ENCODE results near the gene IFITM5.

GRCh38 chr11:324156-324555 lies 24.8 kb upstream of the IFITM5 start:
- TF ChIP-seq, protein P1, sequence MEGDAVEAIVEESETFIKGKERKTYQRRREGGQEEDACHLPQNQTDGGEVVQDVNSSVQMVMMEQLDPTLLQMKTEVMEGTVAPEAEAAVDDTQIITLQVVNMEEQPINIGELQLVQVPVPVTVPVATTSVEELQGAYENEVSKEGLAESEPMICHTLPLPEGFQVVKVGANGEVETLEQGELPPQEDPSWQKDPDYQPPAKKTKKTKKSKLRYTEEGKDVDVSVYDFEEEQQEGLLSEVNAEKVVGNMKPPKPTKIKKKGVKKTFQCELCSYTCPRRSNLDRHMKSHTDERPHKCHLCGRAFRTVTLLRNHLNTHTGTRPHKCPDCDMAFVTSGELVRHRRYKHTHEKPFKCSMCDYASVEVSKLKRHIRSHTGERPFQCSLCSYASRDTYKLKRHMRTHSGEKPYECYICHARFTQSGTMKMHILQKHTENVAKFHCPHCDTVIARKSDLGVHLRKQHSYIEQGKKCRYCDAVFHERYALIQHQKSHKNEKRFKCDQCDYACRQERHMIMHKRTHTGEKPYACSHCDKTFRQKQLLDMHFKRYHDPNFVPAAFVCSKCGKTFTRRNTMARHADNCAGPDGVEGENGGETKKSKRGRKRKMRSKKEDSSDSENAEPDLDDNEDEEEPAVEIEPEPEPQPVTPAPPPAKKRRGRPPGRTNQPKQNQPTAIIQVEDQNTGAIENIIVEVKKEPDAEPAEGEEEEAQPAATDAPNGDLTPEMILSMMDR (IDR thresholded peaks at IDR 0.05), result no peak
- no peak for TF ChIP-seq POLR2A (IDR thresholded peaks at IDR 0.05)

Data from breast epithelium (tissue), 3 donors.